HEK293 (cell line): ENCODE measurements around the gene GTPBP1.

Experiments used
- AEBP2 ChIP-seq: fragments of 450-650 bp; formaldehyde crosslinking; IDR thresholded peaks from 2 replicates; pipeline ENCODE4 v1.5.1; 2016; ENCODE audit warnings: missing biosample characterization, missing genetic modification characterization, borderline replicate concordance
- BCL11A ChIP-seq: fragments of 450-650 bp; formaldehyde crosslinking; IDR thresholded peaks from 2 replicates; pipeline ENCODE4 v1.5.1; 2016; ENCODE audit warnings: low read depth, missing biosample characterization, missing genetic modification characterization
- CTCF ChIP-seq: fragments of 450-650 bp; formaldehyde crosslinking; IDR thresholded peaks from 2 replicates; pipeline ENCODE4 v1.5.1; 2016; ENCODE audit warnings: missing biosample characterization, missing genetic modification characterization
- FEZF1 ChIP-seq: fragments of 450-650 bp; formaldehyde crosslinking; IDR thresholded peaks from 2 replicates; pipeline ENCODE4 v1.5.1; 2016; ENCODE audit warnings: missing biosample characterization, missing genetic modification characterization
- GLI2 ChIP-seq: fragments of 450-650 bp; formaldehyde crosslinking; IDR thresholded peaks from 2 replicates; pipeline ENCODE4; 2017; ENCODE audit warnings: missing biosample characterization, missing genetic modification characterization, low read depth, borderline replicate concordance
- GLI4 ChIP-seq: fragments of 450-650 bp; formaldehyde crosslinking; IDR thresholded peaks from 2 replicates; pipeline ENCODE4 v1.5.1; 2016; ENCODE audit warnings: missing biosample characterization, missing genetic modification characterization
- HIC1 ChIP-seq: fragments of 450-650 bp; formaldehyde crosslinking; IDR thresholded peaks from 2 replicates; pipeline ENCODE4 v1.5.1; 2016; ENCODE audit warnings: missing biosample characterization, missing genetic modification characterization
- KLF9 ChIP-seq: fragments of 450-650 bp; formaldehyde crosslinking; IDR thresholded peaks from 2 replicates; pipeline ENCODE4 v1.5.1; 2016; ENCODE audit warnings: missing biosample characterization, missing genetic modification characterization, low read depth
- MEIS1 ChIP-seq: sonication (generic); formaldehyde crosslinking; IDR thresholded peaks from 2 replicates; pipeline ENCODE4 v1.8.1; 2022; ENCODE audit warnings: missing genetic modification reagents, mild to moderate bottlenecking, borderline replicate concordance
- PRDM10 ChIP-seq: fragments of 450-650 bp; formaldehyde crosslinking; IDR thresholded peaks from 2 replicates; pipeline ENCODE4 v1.5.1; 2016; ENCODE audit warnings: missing biosample characterization, missing genetic modification characterization
- SP7 ChIP-seq: fragments of 450-650 bp; formaldehyde crosslinking; IDR thresholded peaks from 2 replicates; pipeline ENCODE4 v1.5.1; 2016; ENCODE audit warnings: missing biosample characterization, missing genetic modification characterization
- TRIM28 ChIP-seq: IDR thresholded peaks from 2 replicates; pipeline ENCODE4 v1.6.1; 2011; ENCODE audit warnings: low read length, control low read depth, borderline replicate concordance
- WT1 ChIP-seq: fragments of 450-650 bp; formaldehyde crosslinking; IDR thresholded peaks from 2 replicates; pipeline ENCODE4 v1.5.1; 2016; ENCODE audit warnings: missing biosample characterization, missing genetic modification characterization
- ZBTB21 ChIP-seq: fragments of 450-650 bp; formaldehyde crosslinking; IDR thresholded peaks from 2 replicates; pipeline ENCODE4 v1.5.1; 2017; ENCODE audit warnings: missing biosample characterization, missing genetic modification characterization
- ZEB2 ChIP-seq: fragments of 450-650 bp; formaldehyde crosslinking; IDR thresholded peaks from 2 replicates; pipeline ENCODE4 v1.5.1; 2016; ENCODE audit warnings: missing biosample characterization, missing genetic modification characterization
- ZNF114 ChIP-seq: fragments of 450-650 bp; formaldehyde crosslinking; IDR thresholded peaks from 2 replicates; pipeline ENCODE4 v1.5.0; 2017; ENCODE audit warnings: missing biosample characterization, missing genetic modification characterization
- ZNF140 ChIP-seq: fragments of 450-650 bp; formaldehyde crosslinking; IDR thresholded peaks from 2 replicates; pipeline ENCODE4 v1.5.1; 2016; ENCODE audit warnings: missing biosample characterization, missing genetic modification characterization
- ZNF169 ChIP-seq: fragments of 450-650 bp; formaldehyde crosslinking; IDR thresholded peaks from 2 replicates; pipeline ENCODE4 v1.5.1; 2016; ENCODE audit warnings: missing biosample characterization, missing genetic modification characterization
- ZNF221 ChIP-seq: fragments of 450-650 bp; formaldehyde crosslinking; IDR thresholded peaks from 2 replicates; pipeline ENCODE4 v1.5.1; 2017; ENCODE audit warnings: missing biosample characterization, missing genetic modification characterization, borderline replicate concordance
- ZNF335 ChIP-seq: fragments of 450-650 bp; formaldehyde crosslinking; conservative IDR thresholded peaks from 2 replicates; pipeline ENCODE4 v1.5.1; 2016; ENCODE audit warnings: missing biosample characterization, missing genetic modification characterization
- ZNF350 ChIP-seq: fragments of 450-650 bp; formaldehyde crosslinking; IDR thresholded peaks from 2 replicates; pipeline ENCODE4 v1.5.0; 2017; ENCODE audit warnings: missing biosample characterization, mild to moderate bottlenecking, missing genetic modification characterization
- ZNF404 ChIP-seq: fragments of 450-650 bp; formaldehyde crosslinking; IDR thresholded peaks from 2 replicates; pipeline ENCODE4 v1.5.1; 2017; ENCODE audit warnings: missing biosample characterization, missing genetic modification characterization
- ZNF530 ChIP-seq: fragments of 450-650 bp; formaldehyde crosslinking; IDR thresholded peaks from 2 replicates; pipeline ENCODE4 v1.5.1; 2016; ENCODE audit warnings: low read depth, missing biosample characterization, missing genetic modification characterization
- ZNF548 ChIP-seq: fragments of 450-650 bp; formaldehyde crosslinking; IDR thresholded peaks from 2 replicates; pipeline ENCODE4 v1.5.1; 2016; ENCODE audit warnings: missing biosample characterization, missing genetic modification characterization
- ZNF561 ChIP-seq: fragments of 450-650 bp; IDR thresholded peaks from 2 replicates; pipeline ENCODE4 v1.5.1; 2018; ENCODE audit warnings: missing biosample characterization, missing genetic modification characterization, borderline replicate concordance
- ZNF585B ChIP-seq: fragments of 450-650 bp; formaldehyde crosslinking; IDR thresholded peaks from 2 replicates; pipeline ENCODE4 v1.5.1; 2016; ENCODE audit warnings: missing biosample characterization, missing genetic modification characterization
- ZNF596 ChIP-seq: fragments of 450-650 bp; IDR thresholded peaks from 2 replicates; pipeline ENCODE4 v1.5.0; 2018; ENCODE audit warnings: missing biosample characterization, mild to moderate bottlenecking, missing genetic modification characterization, moderate library complexity
- ZNF626 ChIP-seq: fragments of 450-650 bp; sonication (Bioruptor Pico); formaldehyde crosslinking; IDR thresholded peaks from 2 replicates; pipeline ENCODE4 v1.5.1; 2018; ENCODE audit warnings: missing biosample characterization, missing genetic modification characterization, inconsistent platforms
- ZNF654 ChIP-seq: fragments of 450-650 bp; formaldehyde crosslinking; IDR thresholded peaks from 2 replicates; pipeline ENCODE4 v1.5.1; 2016; ENCODE audit warnings: low read depth, missing biosample characterization, missing genetic modification characterization
- ZNF701 ChIP-seq: fragments of 450-650 bp; formaldehyde crosslinking; IDR thresholded peaks from 2 replicates; pipeline ENCODE4 v1.5.1; 2016; ENCODE audit warnings: missing biosample characterization, missing genetic modification characterization
- ZSCAN23 ChIP-seq: fragments of 450-650 bp; formaldehyde crosslinking; IDR thresholded peaks from 2 replicates; pipeline ENCODE4 v1.5.1; 2016; ENCODE audit warnings: missing biosample characterization, missing genetic modification characterization

GTPBP1 gene

GRCh38 chr22:38705235-38706100 is at the start of gene GTPBP1 (continued):
- 0 out of 2 replicates have a peak, but pooled peaks have one; percentile 34 for TF ChIP-seq ZNF561 (tag by site-specific recombination)
- TF ChIP-seq MEIS1 (CRISPR knock-in tag), result no peak
- no peak for TF ChIP-seq AEBP2
- TF ChIP-seq ZNF221 (tag by site-specific recombination), result no peak
- no peak for TF ChIP-seq WT1 (tag by site-specific recombination)
- TF ChIP-seq ZNF404 (tag by site-specific recombination), result no peak
- TF ChIP-seq PRDM10, result peak; percentile 84
- TF ChIP-seq ZBTB21 (tag by site-specific recombination), result peak; percentile 82
- peak; percentile 14; the same call in 1 of the 2 replicates for TF ChIP-seq KLF9
- peak; percentile 78 for TF ChIP-seq FEZF1
- TF ChIP-seq ZNF654 (tag by site-specific recombination), result no peak
- TF ChIP-seq ZSCAN23 (tag by site-specific recombination), result no peak
- TF ChIP-seq ZEB2, result peak; percentile 73
- TF ChIP-seq ZNF169, result no peak
- TF ChIP-seq GLI4, result no peak
- no peak for TF ChIP-seq ZNF530
- TF ChIP-seq CTCF (tag by site-specific recombination), result peak; percentile 78
- peak; percentile 84 for TF ChIP-seq ZNF335 (tag by site-specific recombination)
- no peak for TF ChIP-seq ZNF548
- TF ChIP-seq ZNF140 (tag by site-specific recombination), result no peak
- TF ChIP-seq HIC1 (tag by site-specific recombination), result no peak
- TF ChIP-seq ZNF585B (tag by site-specific recombination), result no peak
- no peak; the same call in none of the 2 replicates for TF ChIP-seq ZNF350 (tag by site-specific recombination)
- TF ChIP-seq GLI2, result no peak
- no peak for TF ChIP-seq ZNF114 (tag by site-specific recombination)
- no peak for TF ChIP-seq ZNF701 (tag by site-specific recombination)
- peak; percentile 79 for TF ChIP-seq TRIM28
- peak; percentile 90 for TF ChIP-seq SP7 (tag by site-specific recombination)
- no peak for TF ChIP-seq ZNF626
- TF ChIP-seq BCL11A (tag by site-specific recombination), result no peak
- no peak for TF ChIP-seq ZNF596 (tag by site-specific recombination)
